Uterus (tissue), 4 donors: ENCODE measurements around the gene STBD1. TPM values are rescaled to one million over a fixed set of nuclear protein-coding genes. Genes with fewer than 3 reads are reported as not detected.
"Not testable (repeated sequence)": the region's sequence is repeated elsewhere in the genome, so short reads cannot be mapped to it uniquely, and the experiment has no call there.

Experiments
- DNase-seq, 2 donors: peaks; one replicate each; pipeline ENCODE4 v3.0.0-alpha.2; 2019 to 2020
- H3K27ac ChIP-seq, 2 donors: fragments of 200-600 bp; sonication (generic); 1 replicate in 1 of 2; 2 replicates in 1 of 2; pipeline ENCODE4 v1.5.1; 2016 to 2018
- H3K27me3 ChIP-seq, 2 donors: fragments of 200-600 bp; sonication (generic); one replicate each; pipeline ENCODE4 v1.5.1; 2018 to 2019; ENCODE audit warnings: control low read depth in 1 of 2
- H3K36me3 ChIP-seq, 2 donors: fragments of 200-600 bp; sonication (generic); one replicate each; pipeline ENCODE4 v1.5.1; 2019; ENCODE audit warnings: control low read depth in 1 of 2
- H3K4me1 ChIP-seq, 2 donors: fragments of 200-600 bp; sonication (generic); one replicate each; pipeline ENCODE4 v1.5.1; 2018 to 2019; ENCODE audit warnings: control low read depth in 1 of 2
- H3K4me3 ChIP-seq, 2 donors: fragments of 200-600 bp; sonication (generic); 1 replicate in 1 of 2; 2 replicates in 1 of 2; pipeline ENCODE4 v1.5.1; 2018 to 2019; ENCODE audit warnings: mild to moderate bottlenecking in 1 of 2
- H3K9me3 ChIP-seq, 2 donors: fragments of 200-600 bp; sonication (generic); one replicate each; pipeline ENCODE4 v1.5.1; 2019; ENCODE audit warnings: control low read depth in 1 of 2
- CTCF ChIP-seq, 4 experiments: fragments of 200-600 bp in 2 of 4; fragments of 450-650 bp in 2 of 4; sonication (generic) in 2 of 4; IDR thresholded peaks; one replicate each; pipeline ENCODE4 v1.5.1; 2016 to 2019; ENCODE audit warnings: antibody characterized with exemption in 4 of 4, mild to moderate bottlenecking in 2 of 4, moderate library complexity in 1 of 4
- POLR2A ChIP-seq, 2 donors: fragments of 450-650 bp; IDR thresholded peaks; one replicate each; pipeline ENCODE4 v1.6.1; 2016; ENCODE audit warnings: antibody characterized with exemption in 2 of 2, mild to moderate bottlenecking in 1 of 2, moderate library complexity in 1 of 2
- intact Hi-C: fragments of 100-400 bp; cut with DNase I; formaldehyde crosslinking; loops from one replicate; pipeline ENCODE4 v1.15.1; 2023; ENCODE audit warnings: low total_unique reads
- small RNA-seq: library from RNA; depleted of rRNA; stranded (forward); fragments of <200 nt; gene quantifications from one replicate; pipeline ENCODE3, GENCODE V24; 2016
- total RNA-seq, 4 donors: library from RNA; depleted of rRNA in 3 of 4; stranded (reverse); fragments of >200 nt in 3 of 4; gene quantifications; one replicate each; pipeline versions ENCODE4 v1.1.0 to v1.2.4, GENCODE V29; 2014 to 2023
- donor health status: DM: yes; HTN: yes; CAD: no.

Gene STBD1
- total RNA-seq, 4 donors from 2014 or later: 0.59 to 5.5 (median 2.2) TPM

- no peak for TF ChIP-seq CTCF (IDR thresholded peaks at IDR 0.05)
- TF ChIP-seq POLR2A (IDR thresholded peaks at IDR 0.05): no peak
- H3K36me3 ChIP-seq: no peaks in the 10 kb centered on the region
- H3K9me3 ChIP-seq: no peaks in the 10 kb centered on the region
These were observed 51.4 kb downstream of the STBD1 start for GRCh38 chr4:76357981-76358380.

GRCh38 chr4:76359881-76360466 is 53.4 kb downstream of the STBD1 start:
- H3K4me3 ChIP-seq, H3K9me3 ChIP-seq, intact Hi-C loops, DNase-seq, H3K27me3 ChIP-seq, H3K4me1 ChIP-seq, H3K36me3 ChIP-seq, H3K27ac ChIP-seq: not testable (repeated sequence)

More at GRCh38 chr4:76357981-76358380, 51.4 kb downstream of the STBD1 start:
- Histone ChIP-seq H3K27me3 (no peaks in the 10 kb centered on the region), H3K4me1 (no peaks in the 10 kb centered on the region), H3K27ac (no peak overlapping the region), H3K4me3 (no peak overlapping the region)
- DNase-seq: no peak
- intact Hi-C loops: no loop called here

Small RNAs within 50 kb of the gene (small RNA-seq; reads per million reads assigned to genes)
- not detected for gene RNU6-1000P

Other genes with a start within 250 kb of the STBD1 start
- 1 to 10 TPM in 1 of 4 donors, under 1 TPM in 1, not detected in 2; 0.55 to 1.4 TPM for gene ART3, start 232.0 kb upstream of the STBD1 start, total RNA-seq
- 10 to 100 TPM; 31.2 to 99.5 (median 62.6) TPM for gene NUP54, start 158.3 kb upstream of the STBD1 start, total RNA-seq
- gene SCARB2, start 92.9 kb upstream of the STBD1 start, total RNA-seq: 100 to 1,000 TPM; 150 to 233 (median 196) TPM
- 1 to 10 TPM in 2 of 4 donors, under 1 TPM in 1, not detected in 1; 0.29 to 1.4 (median 1.2) TPM for gene FAM47E, start 55.0 kb upstream of the STBD1 start, total RNA-seq
- gene CCDC158, start 114.4 kb downstream of the STBD1 start, total RNA-seq: 1 to 10 TPM in 1 of 4 donors, under 1 TPM in 2, not detected in 1; under 0.01 to 2.2 (median 0.34) TPM
- 10 to 100 TPM in 1 of 4 donors, 1 to 10 TPM in 3; 1.5 to 24.1 (median 3.4) TPM for gene SHROOM3, start 128.5 kb downstream of the STBD1 start, total RNA-seq